Measurements from ENCODE around the gene FUS.
"Not testable (repeated sequence)": the region's sequence is repeated elsewhere in the genome, so short reads cannot be mapped to it uniquely, and the experiment has no call there.

The FUS gene

DNA sequence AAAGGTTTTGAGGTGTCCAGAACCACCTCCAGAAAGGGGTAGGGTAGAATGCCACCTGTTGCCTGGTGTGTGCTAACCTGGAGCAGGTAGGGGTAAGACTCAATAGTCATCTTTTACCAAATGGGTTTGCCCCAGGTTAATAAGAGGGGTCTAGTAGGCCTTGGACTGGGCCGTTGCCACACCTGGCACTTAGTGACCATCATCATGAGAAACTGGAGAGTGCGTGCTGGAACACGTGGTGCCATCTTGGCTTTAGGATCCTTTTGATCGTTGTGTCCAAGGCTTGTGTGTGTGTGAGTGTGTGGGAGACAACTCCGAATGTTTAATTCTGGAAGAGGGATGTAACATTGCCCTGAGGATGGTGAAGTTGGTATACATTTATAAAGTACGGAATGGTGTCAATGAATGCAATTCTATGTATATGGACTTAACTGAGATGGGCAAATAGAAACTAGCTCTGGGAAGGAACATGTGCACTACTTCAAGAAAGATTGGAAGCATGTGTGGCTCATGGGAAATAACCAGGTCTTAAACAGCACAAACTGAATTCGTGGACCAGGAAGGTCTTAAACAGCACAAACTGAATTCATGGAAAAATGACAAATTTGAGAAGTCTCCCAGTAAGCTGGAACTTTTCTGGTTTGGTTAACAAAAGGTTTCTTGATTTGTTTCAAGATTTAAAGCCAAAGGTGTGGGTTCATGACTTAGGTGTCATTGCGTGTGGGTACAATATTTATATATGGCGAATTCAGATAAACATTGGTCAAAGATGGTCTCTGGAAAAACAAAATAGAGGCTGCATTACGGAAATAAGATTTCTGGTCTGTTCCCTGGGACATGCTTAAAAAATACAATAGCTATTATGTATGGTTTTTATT, 7.2 kb downstream of the FUS start:
- DNase-seq = no peak
- no peak for ATAC-seq

DNA sequence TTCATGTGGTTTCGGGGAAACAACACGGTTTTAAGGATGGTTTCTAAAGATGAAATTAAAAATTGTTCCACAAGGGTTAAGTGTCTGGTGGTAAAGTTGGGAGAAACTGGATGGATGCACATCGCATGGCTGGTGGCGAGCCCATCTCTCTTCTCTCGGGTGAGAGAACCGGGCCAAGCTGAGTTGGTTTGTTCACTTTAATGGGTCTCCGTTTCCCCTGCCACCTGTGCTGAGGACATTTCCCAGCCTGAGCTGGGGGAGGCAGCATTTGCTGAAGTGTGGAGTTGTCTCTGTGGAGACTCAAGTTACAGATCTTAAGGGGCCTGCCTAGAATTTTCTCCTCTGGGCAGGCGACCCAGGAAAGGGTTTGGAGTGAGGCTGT, 7.9 kb downstream of the FUS start:
- ATAC-seq (no peak), DNase-seq (no peak)

DNA sequence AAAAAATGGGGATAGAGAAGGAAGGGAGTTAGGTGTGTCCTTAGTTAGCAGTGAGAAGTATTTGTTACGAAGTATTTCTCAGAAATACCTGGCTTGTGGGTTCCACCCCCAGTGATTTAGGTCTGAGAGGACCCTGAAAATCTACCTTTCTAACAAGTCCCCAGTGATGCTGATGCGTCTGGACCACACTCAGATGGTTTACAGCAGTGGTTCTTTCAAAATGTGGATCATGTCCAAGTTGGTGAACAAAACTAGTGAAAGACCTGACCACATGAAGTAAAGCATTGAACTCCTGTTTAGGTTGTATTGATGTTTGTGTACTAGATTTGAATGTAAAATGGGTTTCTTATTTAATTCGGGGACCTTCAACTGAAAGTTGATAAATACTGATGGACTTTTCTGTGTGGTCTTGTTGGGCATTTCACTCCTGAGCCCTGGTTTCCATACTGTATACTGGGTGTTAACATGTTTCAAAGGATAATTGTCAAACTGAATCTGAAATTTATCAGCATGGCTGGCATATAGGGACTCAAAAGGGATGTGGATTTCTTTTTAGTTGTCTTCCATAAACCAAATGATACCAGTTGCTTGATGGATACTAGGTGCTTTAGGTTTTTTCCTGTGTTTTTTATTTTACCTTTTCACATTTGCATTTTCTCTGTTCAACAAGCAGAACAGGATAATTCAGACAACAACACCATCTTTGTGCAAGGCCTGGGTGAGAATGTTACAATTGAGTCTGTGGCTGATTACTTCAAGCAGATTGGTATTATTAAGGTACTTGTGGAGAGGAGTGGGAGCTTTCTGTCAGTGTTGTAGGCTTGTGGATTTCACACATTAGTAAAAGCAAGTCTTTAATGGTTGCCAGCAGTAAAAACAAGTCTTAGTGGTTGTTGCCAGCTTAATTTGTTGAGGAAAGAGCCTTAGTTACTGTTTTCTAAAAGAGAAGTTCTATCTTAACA, 8.8 kb downstream of the FUS start:
- ATAC-seq (no peak), DNase-seq (no peak)

DNA sequence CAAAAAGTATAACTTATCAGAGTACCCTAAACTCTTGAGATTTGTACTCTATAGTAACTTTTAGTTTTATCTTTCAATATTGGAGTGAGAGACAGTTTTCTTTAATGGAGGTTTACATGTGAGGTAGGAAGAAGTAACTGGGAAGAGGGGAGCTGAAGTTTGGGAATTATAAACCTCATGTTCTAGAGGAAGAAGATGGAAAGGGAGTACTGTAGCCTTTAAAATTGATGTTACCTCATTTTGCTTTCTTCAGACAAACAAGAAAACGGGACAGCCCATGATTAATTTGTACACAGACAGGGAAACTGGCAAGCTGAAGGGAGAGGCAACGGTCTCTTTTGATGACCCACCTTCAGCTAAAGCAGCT, 9.5 kb downstream of the FUS start:
- ATAC-seq = no peak
- no peak for DNase-seq

DNA sequence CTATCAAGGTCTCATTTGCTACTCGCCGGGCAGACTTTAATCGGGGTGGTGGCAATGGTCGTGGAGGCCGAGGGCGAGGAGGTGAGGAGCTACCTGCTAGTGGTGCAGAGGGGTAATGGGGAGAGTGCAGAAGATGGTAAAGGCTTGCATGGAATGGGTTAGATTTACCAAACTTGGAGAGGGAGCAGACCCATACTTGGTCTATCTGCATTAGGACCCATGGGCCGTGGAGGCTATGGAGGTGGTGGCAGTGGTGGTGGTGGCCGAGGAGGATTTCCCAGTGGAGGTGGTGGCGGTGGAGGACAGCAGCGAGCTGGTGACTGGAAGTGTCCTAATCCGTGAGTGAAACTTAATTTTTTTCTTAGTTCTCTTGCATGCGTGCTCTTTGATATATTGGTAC, 10.1 kb downstream of the FUS start:
- ATAC-seq = no peak
- no peak for DNase-seq

DNA sequence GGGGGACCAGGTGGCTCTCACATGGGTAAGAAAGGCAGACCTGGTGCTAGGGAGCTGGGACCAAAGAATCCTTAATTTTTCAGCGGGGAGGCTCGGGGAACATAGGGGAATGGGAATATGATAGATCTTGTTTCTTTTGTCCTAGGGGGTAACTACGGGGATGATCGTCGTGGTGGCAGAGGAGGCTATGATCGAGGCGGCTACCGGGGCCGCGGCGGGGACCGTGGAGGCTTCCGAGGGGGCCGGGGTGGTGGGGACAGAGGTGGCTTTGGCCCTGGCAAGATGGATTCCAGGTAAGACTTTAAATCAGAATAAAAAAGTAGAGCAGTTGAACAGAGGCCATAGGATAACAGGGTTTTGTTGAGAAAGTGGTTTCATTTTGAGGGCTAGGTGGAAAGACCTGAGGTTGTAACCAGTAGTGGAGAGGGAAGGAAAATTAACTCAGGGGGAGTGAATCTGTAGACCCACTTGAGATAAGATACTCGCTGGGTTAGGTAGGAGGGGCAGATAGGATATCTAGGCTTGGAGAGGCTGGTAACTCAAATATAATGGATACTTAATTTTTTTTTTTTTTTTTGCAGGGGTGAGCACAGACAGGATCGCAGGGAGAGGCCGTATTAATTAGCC, 11.0 kb downstream of the FUS start:
- DNase-seq (no peak), ATAC-seq (no peak)

DNA sequence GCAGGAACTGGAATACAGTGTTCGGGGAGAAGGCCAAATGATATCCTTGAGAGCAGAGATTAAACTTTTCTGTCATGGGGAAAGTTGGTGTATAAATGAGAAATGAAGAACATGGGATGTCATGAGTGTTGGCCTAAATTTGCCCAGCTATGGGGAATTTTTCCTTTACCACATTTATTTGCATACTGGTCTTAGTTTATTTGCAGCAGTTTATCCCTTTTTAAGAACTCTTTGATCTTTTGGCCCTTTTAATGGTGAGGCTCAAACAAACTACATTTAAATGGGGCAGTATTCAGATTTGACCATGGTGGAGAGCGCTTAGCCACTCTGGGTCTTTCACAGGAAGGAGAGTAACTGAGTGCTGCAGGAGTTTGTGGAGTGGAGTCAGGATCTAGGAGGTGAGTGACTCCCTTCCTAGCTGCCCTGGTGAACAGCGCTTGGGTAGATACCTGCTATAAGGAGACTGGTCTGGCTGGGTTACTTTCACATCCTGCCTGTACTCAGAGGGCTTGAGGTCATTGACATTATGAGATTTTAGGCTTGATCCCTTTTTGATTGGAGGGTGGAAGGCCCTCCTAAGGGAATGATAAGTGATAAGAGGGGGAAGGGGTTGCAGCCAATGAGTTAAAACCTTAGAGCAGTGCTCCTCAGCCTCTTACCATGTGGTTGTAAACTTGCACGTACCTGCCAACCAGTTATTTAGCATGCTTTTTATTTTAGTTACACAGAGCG, 11.9 kb downstream of the FUS start:
- ATAC-seq (no peak), DNase-seq (no peak)

DNA sequence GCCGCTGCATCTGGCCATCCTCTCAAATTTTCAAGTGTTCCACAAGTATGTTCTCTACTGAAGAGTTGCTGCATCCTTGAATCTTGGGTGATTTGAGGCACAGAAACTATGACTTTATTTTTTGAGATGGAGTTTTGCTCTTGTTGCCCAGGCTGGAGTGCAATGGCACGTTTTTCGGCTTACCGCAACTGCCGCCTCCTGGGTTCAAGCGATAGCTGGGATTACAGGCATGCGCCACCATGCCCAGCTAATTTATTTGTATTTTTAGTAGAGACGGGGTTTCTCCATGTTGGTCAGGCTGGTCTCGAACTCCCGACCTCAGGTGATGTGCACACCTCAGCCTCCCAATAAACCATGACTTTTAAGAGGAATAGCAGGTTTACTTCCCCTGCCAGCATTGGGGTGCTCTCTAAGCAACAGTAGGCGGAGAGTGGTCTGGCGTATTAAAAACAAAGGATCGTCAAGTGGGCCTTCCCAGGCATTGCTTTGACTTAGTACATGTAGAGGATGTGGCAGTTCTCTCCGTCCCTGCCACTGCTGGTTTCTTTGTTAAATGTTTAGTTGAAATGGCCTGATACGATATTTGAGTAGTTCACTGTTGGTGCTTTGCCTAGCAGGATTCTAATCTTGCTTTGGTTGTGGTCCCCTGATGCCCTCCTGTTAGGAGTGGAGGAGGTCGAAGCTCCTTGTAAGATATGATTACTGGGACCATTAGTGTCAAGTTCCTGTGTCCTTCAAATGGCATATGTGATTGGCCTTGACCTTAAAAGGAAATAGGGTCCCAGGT, 13.1 kb downstream of the FUS start:
- ATAC-seq (no peak), DNase-seq (no peak)

DNA sequence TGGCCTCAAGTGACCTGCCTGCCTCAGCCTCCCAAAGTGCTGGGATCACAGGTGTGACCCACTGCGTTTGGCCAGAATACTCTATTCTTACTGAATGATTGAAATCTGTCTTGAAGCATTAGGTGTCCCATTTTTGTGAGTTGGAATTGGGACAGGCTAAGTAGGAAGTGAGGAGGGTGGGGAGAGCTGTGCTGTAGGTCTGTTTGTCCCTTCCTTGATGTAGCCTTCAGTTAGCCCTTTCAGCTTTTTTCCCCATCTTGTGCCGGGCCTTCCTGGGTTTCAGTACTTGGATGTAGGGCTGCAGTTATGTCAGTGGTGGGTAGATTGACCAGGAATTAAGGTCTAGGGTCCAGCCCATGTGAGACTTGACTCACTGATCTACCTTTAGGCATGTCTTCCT, 13.9 kb downstream of the FUS start:
- DNase-seq = no peak
- ATAC-seq = no peak

DNA sequence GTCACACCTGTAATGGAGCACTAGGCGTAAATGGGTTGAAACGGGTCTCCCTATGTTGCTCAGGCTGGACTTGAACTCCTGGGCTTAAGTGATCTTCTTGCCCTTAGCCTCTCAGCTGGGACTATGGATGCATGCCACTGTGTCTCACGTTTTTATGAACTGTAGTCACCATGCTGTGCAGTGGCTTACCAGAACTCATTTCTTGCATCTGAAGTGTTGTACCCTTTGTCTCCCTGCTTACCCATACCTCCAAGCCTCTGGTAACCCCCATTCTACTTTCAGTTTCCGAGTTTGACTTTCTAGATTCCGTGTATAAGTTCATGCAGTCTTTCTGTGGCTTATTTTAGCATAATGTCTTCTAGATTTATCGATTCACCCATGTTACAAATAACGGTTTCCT, 15.0 kb downstream of the FUS start:
- no peak for DNase-seq
- no peak for ATAC-seq

DNA sequence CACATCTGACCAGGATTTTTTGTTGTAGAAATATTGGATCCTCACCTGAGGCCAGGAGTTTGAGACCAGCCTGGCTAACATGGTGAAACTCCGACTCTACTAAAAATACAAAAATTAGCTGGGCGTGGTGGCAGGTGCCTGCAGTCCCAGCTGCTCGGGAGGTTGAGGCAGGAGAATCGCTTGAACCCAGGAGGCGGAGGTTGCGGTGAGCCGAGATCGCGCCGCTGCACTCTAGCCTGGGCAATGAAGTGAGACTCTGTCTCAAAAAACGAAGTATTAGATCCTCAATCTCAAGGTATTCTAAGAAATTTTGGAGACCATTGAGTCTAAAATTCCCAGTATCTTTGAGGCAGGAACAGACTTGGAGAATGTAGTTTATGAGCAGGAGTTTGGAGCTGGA, 15.9 kb downstream of the FUS start:
- ATAC-seq, DNase-seq: not testable (repeated sequence)

DNA sequence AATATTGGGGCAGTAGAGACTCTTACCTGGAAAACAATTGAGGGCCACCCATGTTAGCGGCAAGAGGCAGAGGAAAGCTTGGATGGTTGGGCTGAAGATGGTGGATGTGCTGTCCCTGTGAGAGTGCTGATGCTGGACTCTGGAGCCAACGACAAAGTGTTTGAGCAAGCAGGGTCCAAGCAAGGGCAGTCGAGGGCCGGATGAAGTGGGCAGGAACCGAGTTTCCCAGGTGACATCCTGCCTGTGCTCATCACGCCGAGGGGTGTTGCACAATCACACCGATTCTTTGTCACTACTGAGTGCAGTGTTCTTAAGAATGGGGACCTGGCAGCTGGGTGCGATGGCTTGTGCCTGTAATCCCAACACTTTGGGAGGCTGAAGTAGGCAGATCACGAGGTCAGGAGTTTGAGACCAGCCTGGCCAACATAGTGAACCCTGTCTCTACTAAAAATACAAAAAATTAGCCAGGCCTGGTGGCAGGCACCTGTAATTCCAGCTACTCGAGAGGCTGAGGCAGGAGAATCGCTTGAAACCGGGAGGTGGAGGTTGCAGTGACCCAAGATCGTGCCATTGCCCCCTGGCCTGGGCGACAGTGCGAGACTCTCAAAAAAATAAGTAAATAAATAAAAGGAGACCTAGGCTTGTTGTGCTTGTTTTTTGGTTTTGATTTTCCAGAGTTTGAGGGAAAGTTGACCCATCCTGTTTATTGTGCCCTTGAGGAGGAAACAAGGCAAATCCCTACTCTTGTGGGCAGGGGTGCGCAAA, 16.6 kb downstream of the FUS start:
- ATAC-seq (no peak), DNase-seq (no peak)

DNA sequence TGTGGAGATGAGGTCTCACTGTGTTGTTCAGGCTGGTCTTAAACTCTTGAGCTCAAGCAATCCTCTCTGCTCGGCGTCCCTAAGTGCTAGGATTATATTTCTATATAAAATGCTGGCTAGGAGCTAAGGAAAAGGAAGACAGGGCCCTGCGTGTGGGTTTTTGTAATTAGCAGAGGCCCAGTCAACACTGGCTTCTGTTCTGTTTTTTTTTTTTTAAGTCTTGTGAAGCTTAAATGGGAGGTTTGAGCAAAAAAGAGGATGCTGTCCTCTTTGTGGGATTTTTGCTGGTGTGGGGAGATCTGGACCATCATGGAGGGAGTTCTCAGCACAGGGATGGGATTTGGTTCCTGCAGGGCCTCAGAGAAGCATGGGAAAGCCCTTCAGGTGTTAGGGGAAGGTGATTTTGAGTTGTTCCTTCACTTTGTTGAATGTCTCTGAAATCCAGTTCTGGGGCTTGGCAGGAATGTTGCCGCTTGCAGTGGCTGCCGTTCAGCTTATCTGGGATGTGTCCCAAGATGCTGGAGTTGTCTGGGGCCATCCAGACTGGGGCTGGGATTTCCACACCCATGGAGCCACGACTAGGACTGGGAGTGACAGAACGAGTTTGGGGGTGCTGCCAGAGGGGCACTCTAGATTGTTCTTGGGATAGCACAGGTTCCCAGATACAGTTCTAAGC, 18.4 kb downstream of the FUS start:
- no peak for ATAC-seq
- no peak for DNase-seq

DNA sequence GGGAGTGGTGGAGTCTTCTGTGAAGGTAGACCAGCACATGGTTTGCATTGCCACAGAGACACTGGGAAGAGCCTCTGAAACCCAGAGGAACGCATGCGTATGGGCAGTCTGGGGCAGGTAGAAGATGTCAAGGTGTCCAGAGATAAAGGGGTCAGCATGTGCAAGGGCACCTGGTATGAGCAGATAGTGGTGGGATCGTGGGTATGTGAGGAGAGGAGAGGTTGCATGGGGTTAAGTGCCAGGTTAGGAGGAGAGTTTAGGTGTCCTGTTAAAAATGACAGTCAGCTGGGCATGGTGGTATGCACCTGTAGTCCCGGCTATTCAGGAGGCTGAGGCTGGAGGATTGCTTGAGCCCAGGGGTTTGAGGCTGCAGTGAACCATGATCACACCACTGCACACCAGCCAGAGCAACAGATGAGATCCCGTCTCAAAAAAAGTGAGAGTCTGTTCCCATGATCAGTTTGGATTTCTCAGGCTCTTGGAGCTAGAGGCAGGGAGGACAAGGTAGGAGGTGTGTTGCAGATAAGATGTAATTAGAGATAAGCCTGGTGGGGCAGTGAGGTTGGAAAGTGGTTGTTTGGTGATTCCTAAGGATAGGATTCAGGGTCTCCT, 19.6 kb downstream of the FUS start:
- no peak for ATAC-seq
- DNase-seq = no peak

DNA sequence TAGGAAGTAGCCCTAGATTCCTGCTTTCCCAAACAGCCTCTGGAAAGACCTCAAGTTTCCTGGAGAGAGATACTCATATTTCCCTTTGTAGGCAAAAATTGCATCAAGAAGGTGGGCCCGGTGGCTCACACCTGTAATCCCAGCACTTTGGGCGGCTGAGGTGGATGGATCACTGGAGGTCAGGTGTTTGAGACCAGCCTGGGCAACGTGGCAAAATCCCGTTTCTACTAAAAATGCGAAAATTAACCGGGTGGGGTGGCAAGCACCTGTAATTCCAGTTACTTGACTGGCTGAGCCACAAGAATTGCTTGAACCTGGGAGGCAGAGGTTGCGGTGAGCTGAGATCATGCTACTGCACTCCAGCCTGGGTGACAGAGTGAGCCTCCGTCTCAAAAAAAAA, 20.2 kb downstream of the FUS start:
- not testable (repeated sequence) for DNase-seq, ATAC-seq

DNA sequence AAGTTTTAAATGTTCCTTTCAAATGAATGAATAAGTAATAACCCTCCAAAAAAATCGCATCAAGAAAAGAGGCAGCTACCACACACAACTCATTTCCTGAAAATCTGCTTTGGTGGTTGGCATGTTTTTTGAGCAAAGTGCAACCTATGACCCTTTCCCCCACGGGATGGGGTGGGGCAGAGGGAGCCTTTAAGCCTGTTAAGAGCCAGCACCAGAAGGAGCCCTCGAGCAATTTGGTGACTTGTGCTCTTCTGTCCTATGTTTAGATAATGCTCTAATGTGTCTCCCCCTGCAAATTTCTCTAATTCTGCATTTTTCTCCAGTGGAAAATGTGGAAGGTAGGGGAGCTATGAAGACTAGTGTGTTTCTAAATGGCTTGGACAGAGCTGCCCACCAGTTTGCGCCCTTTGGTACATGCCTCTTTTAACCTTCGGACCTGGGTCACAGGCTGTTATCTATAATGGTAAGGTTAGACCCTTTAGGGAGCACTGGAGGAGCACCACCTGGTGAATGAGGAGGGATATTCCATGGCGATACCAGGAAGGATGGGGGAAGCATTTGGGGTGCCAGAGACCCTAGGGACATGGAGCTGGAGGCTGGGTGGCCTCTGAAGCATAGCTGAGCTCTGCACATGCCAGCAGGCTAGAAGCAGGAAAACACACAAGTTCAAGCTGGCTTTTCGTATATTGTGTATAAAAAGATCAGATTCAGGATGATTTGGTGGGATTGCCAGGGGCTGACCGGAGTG, 21.1 kb downstream of the FUS start:
- ATAC-seq (peak; percentile 40), DNase-seq (peak; percentile 48)

DNA sequence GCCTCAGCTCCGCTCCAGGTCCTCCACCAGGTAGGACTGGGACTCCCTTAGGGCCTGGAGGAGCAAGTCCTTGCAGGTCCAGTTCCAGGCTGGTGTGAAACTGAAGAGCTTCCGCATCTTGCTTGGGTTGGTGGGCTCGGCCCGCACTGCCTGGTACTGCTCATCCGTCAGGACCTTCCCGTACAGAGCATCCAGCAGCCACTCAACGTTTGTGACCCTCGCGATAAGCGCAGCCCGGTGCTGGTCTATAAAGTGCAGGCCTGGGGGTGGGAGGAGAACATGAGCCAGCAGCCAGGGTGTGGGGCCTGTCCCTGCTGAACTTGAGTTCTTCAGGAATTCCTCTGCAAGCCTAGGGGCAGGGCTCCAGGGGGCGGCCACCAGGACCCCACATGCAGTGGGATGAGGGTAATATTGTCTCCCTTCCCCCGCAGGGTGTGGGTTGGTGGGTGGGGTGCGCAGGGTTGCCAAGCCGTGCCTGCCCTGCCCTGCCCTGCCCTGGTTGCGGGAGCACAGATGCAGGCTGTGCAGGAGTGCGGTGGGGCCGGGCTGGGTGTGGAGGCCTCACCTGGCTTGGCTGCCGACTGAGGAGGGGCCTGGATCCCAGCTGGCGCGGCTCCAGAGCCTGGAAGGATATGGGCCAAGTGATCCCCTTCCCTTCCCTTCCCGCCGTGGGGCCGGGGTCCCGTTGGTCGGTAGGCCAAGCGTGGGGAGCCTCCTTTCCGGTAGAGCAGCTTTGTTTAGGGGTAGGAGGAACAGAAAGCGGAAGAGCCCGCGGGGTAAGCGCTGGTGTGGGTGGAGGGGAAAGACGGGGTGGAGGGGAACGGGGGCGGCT, 21.9 kb downstream of the FUS start:
- DNase-seq (peak; percentile 43), ATAC-seq (peak; percentile 47)
